Panc1 (cell line): Measurements from ENCODE around the gene ITPR2. TPM values are rescaled to one million over a fixed set of nuclear protein-coding genes. Genes with fewer than 3 reads are reported as not detected.

Source experiments
- ATAC-seq: fragments of 200-7000 bp; cut with Tn5 transposase; 2 replicates; pipeline ENCODE4 v1.9.1; 2020; ENCODE audit warnings: mild to moderate bottlenecking, moderate library complexity
- BruUV-seq: library from RNA; stranded (reverse); fragments of 400-500 nt; replicated peaks from 2 replicates; lab custom pipeline; 2021; lab: Mats Ljungman, UMichigan
- CTCF ChIA-PET: fragments of 300-600 bp; sonication (Branson Sonifier 250); formaldehyde crosslinking; loops from one replicate; lab custom pipeline; 2022; ENCODE audit warnings: antibody characterized with exemption; lab: Charles Lee
- POLR2A ChIA-PET: fragments of 300-600 bp; sonication (Branson Sonifier 250); formaldehyde crosslinking; loops from one replicate; lab custom pipeline; 2022; ENCODE audit warnings: antibody characterized with exemption; lab: Charles Lee
- DNase-seq: peaks from one replicate; pipeline ENCODE4 v3.0.0-alpha.2; 2010; ENCODE audit warnings: low read depth, low spot score
- H3K27ac ChIP-seq: 2 replicates; pipeline ENCODE4 v1.5.1; 2011; ENCODE audit warnings: mild to moderate bottlenecking, low read length, inconsistent platforms
- H3K27me3 ChIP-seq: fragments of 200-500 bp; sonication (Bioruptor generic); 2 replicates; pipeline ENCODE4 v1.6.0; 2014; ENCODE audit warnings: low read length, inconsistent platforms; ENCODE audit not compliant: control insufficient read depth, insufficient read depth
- H3K36me3 ChIP-seq: fragments of 200-500 bp; sonication (Bioruptor generic); 2 replicates; pipeline ENCODE4 v1.5.1; 2014; ENCODE audit warnings: inconsistent platforms, mild to moderate bottlenecking, low read length, moderate library complexity; ENCODE audit not compliant: control insufficient read depth, insufficient read depth
- H3K4me1 ChIP-seq: 2 replicates; pipeline ENCODE4 v1.5.1; 2011; ENCODE audit warnings: inconsistent platforms, mild to moderate bottlenecking, low read length, moderate library complexity; ENCODE audit not compliant: control insufficient read depth, insufficient read depth
- H3K4me3 ChIP-seq, 2 experiments: 2 replicates each; pipeline ENCODE4 v1.5.1; 2011 to 2012; ENCODE audit warnings: low read depth in 2 of 2, low read length in 2 of 2, mild to moderate bottlenecking in 2 of 2, inconsistent platforms in 1 of 2, moderate library complexity in 1 of 2
- H3K9me3 ChIP-seq: fragments of 200-500 bp; sonication (Bioruptor generic); 2 replicates; pipeline ENCODE4 v1.5.1; 2014; ENCODE audit warnings: low read depth, mild to moderate bottlenecking, inconsistent platforms, low read length, moderate library complexity; ENCODE audit not compliant: control insufficient read depth, insufficient read depth
- REST ChIP-seq, 2 experiments: IDR thresholded peaks; 2 replicates each; pipeline ENCODE4 v1.6.1; 2011 to 2012; ENCODE audit warnings: low read depth in 2 of 2, control low read depth in 1 of 2, low read length in 1 of 2, mild to moderate bottlenecking in 1 of 2, moderate library complexity in 1 of 2; ENCODE audit not compliant: insufficient read depth in 1 of 2
- SIN3A ChIP-seq: IDR thresholded peaks from 2 replicates; pipeline ENCODE4 v1.6.1; 2012; ENCODE audit warnings: low read depth, mild to moderate bottlenecking, low read length, moderate library complexity, borderline replicate concordance; ENCODE audit not compliant: insufficient read depth
- TCF7L2 ChIP-seq: IDR thresholded peaks from 2 replicates; pipeline ENCODE4 v1.6.1; 2011; ENCODE audit warnings: mild to moderate bottlenecking, low read depth, low read length, inconsistent platforms
- in situ Hi-C: cut with HindIII; loops from 2 replicates; pipeline ENCODE4 v1.10.0; 2016; ENCODE audit warnings: low sequenced_read_pairs, low pct_unique_long_range_greater_than_20kb
- intact Hi-C: fragments of 100-400 bp; cut with micrococcal nuclease; formaldehyde crosslinking; loops from one replicate; pipeline ENCODE4 v1.10.0; 2022; ENCODE audit not compliant: unreplicated experiment
- total RNA-seq: library from RNA; stranded (reverse); gene quantifications from one replicate; pipeline ENCODE4 v1.2.1, GENCODE V29; 2021; ENCODE audit not compliant: unreplicated experiment

Gene ITPR2
- total RNA-seq, 1 experiment from 2014 or later, result 41.8 TPM

- Histone ChIP-seq H3K9me3 (no peaks in the 10 kb centered on the region), H3K4me3 (no peak overlapping the region), H3K27me3 (no peaks in the 10 kb centered on the region), H3K36me3 (no peaks in the 10 kb centered on the region), H3K27ac (no peak overlapping the region), H3K4me1 (no peaks in the 10 kb centered on the region)
- no peak for ATAC-seq
- ChIA-PET POLR2A (no interaction called here), CTCF (no interaction called here)
- no peak for DNase-seq
- no TSS peak for BruUV-seq
- intact Hi-C loops, result no loop called here
- in situ Hi-C loops, result no loop called here
- TF ChIP-seq REST (IDR thresholded peaks at IDR 0.05; ENCODE audit: insufficient read depth in 1 of 2, low read depth in 2 of 2, low read length in 1 of 2) (no peak), SIN3A (no peak)
Observed at GRCh38 chr12:26399381-26399780, 433.6 kb downstream of the ITPR2 start.

- H3K36me3 ChIP-seq, result no peaks in the 10 kb centered on the region
- CTCF ChIA-PET, result no interaction called here
- H3K4me1 ChIP-seq, result no peaks in the 10 kb centered on the region
- intact Hi-C loops (no loop called here), in situ Hi-C loops (no loop called here)
- H3K9me3 ChIP-seq, result no peaks in the 10 kb centered on the region
- ATAC-seq, result no peak
- no peak overlapping the region for H3K27ac ChIP-seq
- no TSS peak for BruUV-seq
- POLR2A ChIA-PET, result no interaction called here
- no peak for DNase-seq
- H3K27me3 ChIP-seq, result no peaks in the 10 kb centered on the region
- TF ChIP-seq TCF7L2 (no peak), REST (IDR thresholded peaks at IDR 0.05; ENCODE audit: insufficient read depth in 1 of 2, low read depth in 2 of 2, low read length in 1 of 2) (no peak), SIN3A (no peak)
- no peak overlapping the region for H3K4me3 ChIP-seq
Observed at GRCh38 chr12:26396402-26396801, 436.6 kb downstream of the ITPR2 start.

- Histone ChIP-seq H3K27ac (no peak overlapping the region), H3K36me3 (no peaks in the 10 kb centered on the region), H3K27me3 (no peaks in the 10 kb centered on the region), H3K9me3 (no peaks in the 10 kb centered on the region), H3K4me3 (no peak overlapping the region), H3K4me1 (no peaks in the 10 kb centered on the region)
- in situ Hi-C loops, result no loop called here
- ATAC-seq (no peak), DNase-seq (no peak)
- POLR2A ChIA-PET, result no interaction called here
- intact Hi-C loops, result no loop called here
- BruUV-seq, result no TSS peak
- CTCF ChIA-PET, result no interaction called here
- TF ChIP-seq TCF7L2, result no peak
Observed at GRCh38 chr12:26389343-26389742, 443.7 kb downstream of the ITPR2 start.
